ENCODE data around the gene NIPA2. TPM values are rescaled to one million over a fixed set of nuclear protein-coding genes. Genes with fewer than 3 reads are reported as not detected.

The NIPA2 gene
- total and polyA plus RNA-seq, 2 of the 8 experiments (the other 6 are each of a cell fraction or from before 2014, with no cell fraction given) = 38.5 to 81.7 TPM

GRCh38 chr15:22892333-22892732 is 53.9 kb downstream of the NIPA2 start (continued):
- no peak for TF ChIP-seq CHD7 (IDR thresholded peaks at IDR 0.05; ENCODE audit: insufficient replicate concordance, low read length)
- no peak for TF ChIP-seq KDM4A (IDR thresholded peaks at IDR 0.05; ENCODE audit: low read depth, low read length, severe bottlenecking)
- TF ChIP-seq EGR1 (IDR thresholded peaks at IDR 0.05; ENCODE audit: borderline replicate concordance, low read depth, low read length) = no peak
- TF ChIP-seq SP4 (IDR thresholded peaks at IDR 0.05; ENCODE audit: low read length) = no peak
- no peak for TF ChIP-seq KDM1A (IDR thresholded peaks at IDR 0.05; ENCODE audit: borderline replicate concordance, low read length)
- TF ChIP-seq PHF8 (conservative IDR thresholded peaks at IDR 0.05; ENCODE audit: low read depth, low read length) = no peak
- no peak for TF ChIP-seq RNF2 (IDR thresholded peaks at IDR 0.05; ENCODE audit: borderline replicate concordance, low read depth, low read length, missing control alignments, poor library complexity, severe bottlenecking)

Measured in H1 (cell line).